HepG2 (cell line): ENCODE results near the gene ATE1.

Source experiments
- ARID3A ChIP-seq: IDR thresholded peaks from 2 replicates; pipeline ENCODE4 v1.6.1; 2012; ENCODE audit warnings: low read depth, low read length, improper control_type of control experiment
- BHLHE40 ChIP-seq: IDR thresholded peaks from 2 replicates; pipeline ENCODE4 v1.6.1; 2011; ENCODE audit warnings: low read length, improper control_type of control experiment
- CCAR2 ChIP-seq: fragments of 200-400 bp; formaldehyde crosslinking; optimal IDR thresholded peaks from 2 replicates; pipeline ENCODE3; 2018; ENCODE audit warnings: low read depth, mild to moderate bottlenecking, low read length, moderate library complexity
- CEBPZ ChIP-seq: IDR thresholded peaks from 2 replicates; pipeline ENCODE4 v1.6.1; 2012; ENCODE audit warnings: low read length, improper control_type of control experiment
- CHD2 ChIP-seq: IDR thresholded peaks from 2 replicates; pipeline ENCODE4 v1.6.1; 2011; ENCODE audit warnings: low read depth, low read length, improper control_type of control experiment
- CREB1 ChIP-seq, 2 experiments: fragments of 450-650 bp in 1 of 2; IDR thresholded peaks; 2 replicates each; pipeline ENCODE4 v1.6.1; 2016 to 2017; ENCODE audit warnings: control low read depth in 1 of 2, mild to moderate bottlenecking in 1 of 2, missing compliant biosample characterization in 1 of 2, missing genetic modification characterization in 1 of 2
- CTCF ChIP-seq: sonication (generic); formaldehyde crosslinking; IDR thresholded peaks from 2 replicates; pipeline ENCODE4 v1.5.0; 2020; ENCODE audit warnings: mild to moderate bottlenecking, missing genetic modification reagents, moderate library complexity
- EZH2 ChIP-seq: conservative IDR thresholded peaks from 2 replicates; pipeline ENCODE4 v1.6.1; 2012; ENCODE audit warnings: mild to moderate bottlenecking, low read depth, low read length, moderate library complexity
- NR1H2 ChIP-seq: sonication (generic); formaldehyde crosslinking; IDR thresholded peaks from 2 replicates; pipeline ENCODE4 v1.8.1; 2022; ENCODE audit warnings: low read depth, missing genetic modification reagents, borderline replicate concordance
- SMC3 ChIP-seq: IDR thresholded peaks from 2 replicates; pipeline ENCODE4 v1.6.1; 2011; ENCODE audit warnings: low read length, improper control_type of control experiment
- U2AF2 ChIP-seq: fragments of 200-400 bp; formaldehyde crosslinking; IDR thresholded peaks from 2 replicates; pipeline ENCODE4 v1.6.1; 2017; ENCODE audit warnings: low read depth, mild to moderate bottlenecking, low read length
- YY1 ChIP-seq: IDR thresholded peaks from 2 replicates; pipeline ENCODE4 v1.6.1; 2011; ENCODE audit warnings: low read length, low read depth, moderate library complexity, mild to moderate bottlenecking; ENCODE audit not compliant: insufficient read depth, insufficient replicate concordance

GRCh38 chr10:121708728-121709674, 218.8 kb downstream of the ATE1 start:
- TF ChIP-seq CREB1 (IDR thresholded peaks at IDR 0.05): no peak
- no peak for TF ChIP-seq CREB1 (CRISPR knock-in tag; IDR thresholded peaks at IDR 0.05)
- no peak for TF ChIP-seq BHLHE40
- no peak for TF ChIP-seq CTCF
- no peak for TF ChIP-seq CCAR2
- TF ChIP-seq CEBPZ: no peak
- no peak for TF ChIP-seq NR1H2
- no peak for TF ChIP-seq YY1
- TF ChIP-seq ARID3A: no peak
- TF ChIP-seq EZH2: no peak
- TF ChIP-seq SMC3: no peak
- no peak for TF ChIP-seq U2AF2
- TF ChIP-seq CHD2: no peak
